Kidney capillary endothelial cell (primary cell): ENCODE measurements around the gene APOL2.
A peak's percentile ranks its signal among the peaks of the same experiment; 100 is the strongest.
"Not testable (repeated sequence)": the region's sequence is repeated elsewhere in the genome, so short reads cannot be mapped to it uniquely, and the experiment has no call there.

Source experiments
- DNase-seq: peaks from one replicate; pipeline ENCODE4 v3.0.0-alpha.2; 2018; ENCODE audit warnings: low spot score

Gene APOL2

DNA sequence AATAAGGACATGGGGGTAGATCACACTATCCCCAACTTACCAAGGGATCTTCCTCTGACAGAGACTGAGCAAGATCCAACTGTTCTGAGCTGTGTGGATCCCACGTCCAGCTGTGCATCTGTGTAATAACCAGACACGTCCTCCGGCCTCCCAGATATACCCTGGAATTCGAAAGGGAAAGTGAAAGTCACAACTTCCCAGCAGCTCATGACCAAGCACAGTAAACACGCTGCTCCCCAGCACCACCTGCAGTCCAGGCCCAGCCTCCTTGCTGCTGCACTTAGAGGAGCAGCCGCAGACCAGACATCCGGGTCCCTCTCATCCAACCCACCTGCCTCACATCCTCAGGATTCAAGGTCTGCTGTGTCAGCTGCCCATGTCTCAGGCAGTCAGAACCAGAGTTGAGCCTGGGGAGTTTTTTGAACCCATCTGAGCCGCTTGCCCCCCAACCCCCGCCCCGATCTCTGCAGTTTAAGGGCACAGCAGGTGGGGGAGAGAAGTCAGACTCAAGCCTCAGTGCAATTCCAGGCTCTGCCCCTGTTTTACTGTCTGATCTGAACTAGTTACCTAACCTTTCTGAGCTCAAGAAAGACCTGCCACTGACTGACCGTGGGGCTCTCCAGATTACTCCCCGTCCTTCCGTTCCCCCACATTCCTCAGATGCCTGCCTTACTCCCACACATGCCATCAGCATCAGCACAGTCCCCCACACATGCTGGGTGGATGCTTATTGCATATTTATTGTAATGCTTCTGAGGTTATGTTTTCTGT, at the start of gene APOL2:
Gene APOL2, minus strand, starts transcription at position 127 of the 771 bp plus-strand sequence. CDS start 6,365 bp downstream, outside the sequence.
- peak; percentile 88 for DNase-seq

DNA sequence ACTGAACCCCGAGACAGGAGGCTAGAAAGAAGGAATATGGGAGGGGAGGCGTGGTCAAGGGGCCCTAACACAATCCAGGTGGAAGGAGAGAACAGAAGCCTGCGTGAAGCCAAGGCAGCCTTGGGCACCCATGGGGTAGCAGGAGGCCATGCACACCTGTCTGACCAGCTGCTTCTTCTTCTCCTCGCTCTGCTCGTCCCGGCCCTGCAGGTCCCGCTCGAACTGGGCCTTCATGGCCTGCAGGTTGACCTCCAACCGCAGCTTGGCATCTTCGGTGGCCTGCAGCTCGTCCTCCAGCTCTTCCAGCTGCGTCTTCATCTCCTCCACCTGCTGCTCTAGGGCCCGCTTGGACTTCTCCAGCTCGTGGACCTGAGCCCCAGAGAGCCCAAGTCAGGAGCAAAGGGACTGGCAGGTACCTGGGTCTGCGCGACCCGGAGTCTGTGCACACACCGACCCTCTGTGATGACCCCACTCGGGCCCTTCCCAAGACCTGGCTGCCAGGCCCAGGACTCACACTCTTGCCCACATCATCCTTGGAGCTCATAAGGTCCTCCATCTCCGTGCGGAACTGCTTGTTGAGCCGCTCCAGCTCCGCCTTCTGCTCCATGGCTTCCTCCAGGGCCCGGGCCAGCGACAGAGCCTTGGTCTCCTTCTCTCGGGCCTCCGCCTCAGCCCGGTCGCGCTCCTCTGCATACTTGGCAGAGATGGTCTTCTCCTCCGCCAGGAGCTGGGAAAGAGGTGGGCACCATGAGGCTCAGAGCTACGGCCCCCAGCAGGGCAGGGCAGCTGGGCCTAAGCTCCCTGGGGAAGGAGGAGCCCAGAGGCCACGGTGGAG, 49.5 kb upstream of the APOL2 start:
- DNase-seq = no peak

DNA sequence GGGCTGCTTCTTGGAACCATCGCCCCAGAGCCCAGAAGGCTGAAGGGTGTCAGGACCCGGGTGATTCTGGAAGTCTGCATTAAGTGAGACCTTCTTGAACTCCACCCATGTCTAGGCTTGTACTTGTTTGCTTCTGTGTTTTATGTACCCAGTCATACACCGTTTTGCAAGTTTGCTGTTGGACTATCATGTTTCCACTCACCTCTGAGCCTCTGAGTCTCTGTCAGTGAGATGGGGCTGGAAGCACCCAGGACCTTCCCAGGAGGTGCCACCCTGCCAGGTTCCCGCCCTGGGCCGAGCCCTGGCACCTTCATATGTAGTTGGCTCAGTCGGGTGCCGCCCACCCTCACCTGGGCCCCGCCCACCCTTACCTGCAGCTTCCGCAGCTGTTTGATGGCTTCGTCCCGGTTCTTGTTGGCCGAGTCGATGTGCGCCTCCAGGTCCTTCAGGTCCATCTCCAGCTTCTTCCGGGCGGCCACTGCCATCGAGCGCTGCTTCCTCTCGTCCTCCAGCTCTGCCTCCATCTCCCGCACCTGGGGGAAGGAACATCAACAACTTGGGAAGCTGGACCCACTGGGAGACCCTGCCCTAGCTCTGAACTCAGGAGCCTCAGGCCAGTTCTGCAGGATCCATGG, 48.7 kb upstream of the APOL2 start:
- DNase-seq = no peak

DNA sequence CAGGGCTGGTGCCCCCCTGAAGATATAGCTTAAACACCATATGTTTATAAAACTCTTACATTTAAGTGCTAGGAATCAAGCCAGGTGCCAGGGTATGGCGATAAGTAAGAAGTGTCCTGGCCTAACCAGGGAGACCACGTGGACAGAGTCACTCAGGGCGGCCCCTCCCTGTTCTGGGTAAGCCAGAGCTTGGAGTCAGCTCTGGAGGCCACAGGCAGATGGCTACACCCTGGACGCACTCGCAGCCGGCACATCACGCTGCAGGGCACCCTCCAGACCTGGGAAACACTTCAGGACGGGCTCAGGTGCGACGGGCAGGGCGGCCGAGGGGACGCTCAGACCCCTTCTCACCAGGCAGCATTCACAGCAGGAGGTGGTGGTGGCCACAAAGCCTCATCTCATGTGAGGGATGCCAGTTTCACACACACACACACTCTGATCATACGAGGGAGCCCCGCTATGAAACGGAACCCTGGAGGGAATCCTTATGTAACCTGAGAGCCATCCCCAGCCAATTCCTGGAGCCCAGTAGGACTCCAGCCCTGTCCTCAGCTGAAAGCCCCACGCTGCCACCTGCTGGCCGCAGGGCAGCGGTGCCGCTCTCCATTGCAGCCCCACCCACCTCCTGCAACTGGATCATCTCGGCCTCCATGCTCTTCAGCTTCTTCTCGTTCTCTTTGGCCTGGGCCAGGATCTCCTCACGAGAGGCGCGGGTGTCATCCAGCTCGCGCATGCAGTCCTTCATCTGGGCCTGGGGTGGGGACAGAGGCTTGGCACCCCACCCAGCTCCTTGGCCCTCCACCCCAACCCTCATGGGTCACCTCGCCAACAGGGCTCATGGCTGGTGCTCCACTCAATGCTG, 47.0 kb upstream of the APOL2 start:
- DNase-seq = peak; percentile 72

- no peak for DNase-seq
Observed at GRCh38 chr22:36285545-36285944, 46.2 kb upstream of the APOL2 start.

GRCh38 chr22:36285017-36285416, 45.7 kb upstream of the APOL2 start:
- no peak for DNase-seq

GRCh38 chr22:36284171-36284571, 44.8 kb upstream of the APOL2 start:
- DNase-seq = no peak

GRCh38 chr22:36282328-36282831, 43.1 kb upstream of the APOL2 start:
- no peak for DNase-seq

DNA sequence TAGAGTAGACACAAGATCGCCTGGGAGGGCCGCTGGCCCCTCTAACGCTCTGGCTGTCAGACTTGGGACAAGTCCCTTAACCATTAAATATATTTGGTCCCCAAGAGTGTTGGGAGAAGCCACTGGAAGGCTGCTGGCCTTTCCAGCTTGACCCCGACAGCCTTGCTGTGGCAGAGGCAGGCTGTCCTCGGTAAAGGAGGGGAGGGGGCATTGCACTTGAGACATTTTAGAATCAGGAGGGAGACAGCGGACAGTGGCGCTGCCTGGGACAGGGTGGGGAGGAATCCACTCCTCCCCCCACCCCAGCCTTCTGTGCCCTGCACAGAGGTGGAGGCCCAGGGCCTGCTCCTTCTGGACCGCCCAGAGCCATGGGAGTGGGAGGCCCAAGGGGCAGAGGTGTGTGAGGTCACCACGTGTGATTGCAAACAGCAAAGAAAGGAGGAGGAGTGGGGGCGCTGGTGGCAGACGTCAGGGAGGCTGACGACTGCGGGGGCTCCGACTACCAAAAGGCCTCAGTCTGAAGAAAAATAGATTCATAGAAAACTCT, 42.5 kb upstream of the APOL2 start:
- no peak for DNase-seq

- no peak for DNase-seq
Observed at GRCh38 chr22:36280379-36280778, 41.1 kb upstream of the APOL2 start.

DNA sequence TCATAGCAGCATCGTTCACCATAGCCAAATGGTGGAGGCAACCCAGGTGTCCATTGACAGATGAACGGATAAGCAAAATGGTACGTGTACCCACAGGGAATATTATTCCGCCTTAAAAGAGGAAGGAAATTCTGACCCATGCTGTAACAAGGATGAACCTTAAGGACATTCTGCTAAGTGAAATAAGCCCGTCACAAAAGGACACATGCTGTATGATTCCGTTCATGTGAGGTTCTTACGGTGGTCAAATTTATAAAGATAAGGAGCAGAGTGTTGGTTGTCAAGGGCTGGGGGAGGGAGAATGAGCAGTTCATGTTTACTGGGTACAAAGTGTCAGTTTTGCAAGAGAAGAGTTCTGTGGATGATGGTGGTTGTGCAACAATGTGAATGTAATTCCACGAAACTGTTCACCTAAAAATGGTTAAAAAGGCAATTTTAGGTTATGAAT, 39.9 kb upstream of the APOL2 start:
- DNase-seq = no peak

- no peak for DNase-seq
Observed at GRCh38 chr22:36277482-36278291, 38.4 kb upstream of the APOL2 start.

GRCh38 chr22:36274531-36274930, 35.2 kb upstream of the APOL2 start:
- DNase-seq = no peak

DNA sequence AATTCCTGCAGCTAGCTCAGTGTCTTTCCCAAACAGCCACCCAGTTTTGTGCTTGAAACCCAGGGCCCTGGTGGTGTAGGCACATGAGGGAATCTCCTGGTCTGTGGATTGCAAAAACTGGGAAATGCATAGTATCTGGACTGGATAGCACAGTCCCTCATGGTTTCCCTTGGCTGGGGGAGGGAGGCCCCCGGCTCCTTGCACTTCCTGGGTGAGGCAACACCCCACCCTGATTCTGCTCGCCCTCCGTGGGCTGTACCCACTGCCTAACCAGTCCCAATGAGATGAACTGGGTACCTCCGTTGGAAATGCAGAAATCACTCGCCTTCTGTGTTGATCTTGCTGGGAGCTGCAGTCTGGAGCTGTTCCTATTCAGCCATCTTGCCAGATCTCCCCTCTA, 32.6 kb upstream of the APOL2 start:
- not testable (repeated sequence) for DNase-seq

- DNase-seq = not testable (repeated sequence)
Observed at GRCh38 chr22:36271231-36271630, 31.9 kb upstream of the APOL2 start.

- no peak for DNase-seq
Observed at GRCh38 chr22:36267896-36268485, 28.7 kb upstream of the APOL2 start.

DNA sequence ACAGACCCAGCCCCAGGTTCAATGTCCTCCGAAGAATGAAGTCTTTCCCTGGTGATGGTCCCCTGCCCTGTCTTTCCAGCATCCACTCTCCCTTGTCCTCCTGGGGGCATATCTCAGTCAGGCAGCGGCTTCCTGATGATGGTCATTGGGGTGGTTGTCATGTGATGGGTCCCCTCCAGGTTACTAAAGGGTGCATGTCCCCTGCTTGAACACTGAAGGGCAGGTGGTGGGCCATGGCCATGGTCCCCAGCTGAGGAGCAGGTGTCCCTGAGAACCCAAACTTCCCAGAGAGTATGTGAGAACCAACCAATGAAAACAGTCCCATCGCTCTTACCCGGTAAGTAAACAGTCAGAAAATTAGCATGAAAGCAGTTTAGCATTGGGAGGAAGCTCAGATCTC, 27.7 kb upstream of the APOL2 start:
- DNase-seq = no peak

DNA sequence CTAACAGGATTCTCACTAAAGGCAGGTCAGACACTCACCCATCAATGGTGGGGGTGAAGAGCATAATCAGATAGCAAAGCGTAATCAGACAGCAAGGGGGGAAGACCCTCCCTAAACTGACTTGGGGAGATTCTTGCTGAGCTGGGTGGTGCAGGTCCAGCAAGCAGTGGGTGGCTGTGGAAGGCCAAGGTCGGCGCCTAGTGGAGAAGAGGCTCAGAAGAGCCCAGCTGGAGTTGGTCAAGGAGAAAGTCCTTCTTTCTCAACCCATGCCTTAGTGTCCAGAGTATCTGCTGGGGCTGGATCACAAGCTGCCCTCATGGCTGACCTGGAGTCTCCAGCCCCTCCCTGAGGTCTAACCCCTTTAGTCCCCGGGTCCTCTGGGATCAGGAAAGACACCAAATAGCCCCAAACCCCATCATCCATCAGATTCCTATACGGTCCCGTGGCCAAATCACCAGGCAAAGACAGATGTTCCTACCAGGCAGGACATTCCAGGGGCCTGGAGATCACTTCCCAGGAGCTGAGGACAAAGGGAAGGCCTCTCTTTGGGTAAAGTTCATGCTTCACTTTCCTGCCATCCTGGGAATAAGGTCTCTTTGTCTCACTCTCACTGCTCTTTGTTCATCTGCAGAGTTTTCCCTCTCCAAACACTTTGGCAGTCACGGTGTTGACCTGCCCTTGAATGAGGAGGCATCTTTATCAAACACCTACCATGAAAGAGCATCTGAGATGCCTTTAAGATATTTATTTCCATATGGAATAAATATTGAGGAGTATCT, 24.7 kb upstream of the APOL2 start:
- DNase-seq = not testable (repeated sequence)

- not testable (repeated sequence) for DNase-seq
Observed at GRCh38 chr22:36263216-36263673, 23.9 kb upstream of the APOL2 start.
